ENCODE measurements around the gene XPR1.

XPR1 gene

GRCh38 chr1:180845352-180845751 lies 213.5 kb downstream of the XPR1 start:
- TF ChIP-seq CTCF (IDR thresholded peaks at IDR 0.05; ENCODE audit: control extremely low read depth, extremely low read depth, low read depth, missing control alignments): no peak
- ChIA-PET CTCF (interaction anchor here (1.1 to 1.2 kb wide), 2 partner anchors 16 to 367 kb away, joined by 3 read pairs; no protein-coding TSS in a partner anchor), POLR2A (no interaction called here)
- no peak for DNase-seq (ENCODE audit: extremely low spot score)

GRCh38 chr1:180848191-180848590 lies 216.4 kb downstream of the XPR1 start:
- ChIA-PET CTCF (interaction anchor here (1.2 to 3.2 kb wide), 3 partner anchors 14 to 332 kb away, joined by 3 to 25 read pairs (median 7); no protein-coding TSS in a partner anchor), POLR2A (no interaction called here)
- TF ChIP-seq CTCF (IDR thresholded peaks at IDR 0.05; ENCODE audit: control extremely low read depth, extremely low read depth, low read depth, missing control alignments): no peak
- no peak for DNase-seq (ENCODE audit: extremely low spot score)

GRCh38 chr1:180849031-180849775 lies 217.4 kb downstream of the XPR1 start:
- TF ChIP-seq CTCF (IDR thresholded peaks at IDR 0.05; ENCODE audit: control extremely low read depth, extremely low read depth, low read depth, missing control alignments): no peak
- POLR2A ChIA-PET: no interaction called here
- CTCF ChIA-PET: interaction anchor here (1.2 to 3.2 kb wide), 3 partner anchors 13 to 333 kb away, joined by 3 to 25 read pairs (median 7); no protein-coding TSS in a partner anchor
- DNase-seq (ENCODE audit: extremely low spot score): peak; percentile 47

GRCh38 chr1:180851995-180852887 lies 220.4 kb downstream of the XPR1 start:
- no peak for TF ChIP-seq CTCF (IDR thresholded peaks at IDR 0.05; ENCODE audit: control extremely low read depth, extremely low read depth, low read depth, missing control alignments)
- ChIA-PET CTCF (interaction anchor here (1.5 to 2.6 kb wide), 2 partner anchors 212 to 336 kb away, joined by 3 to 7 read pairs; no protein-coding TSS in a partner anchor), POLR2A (no interaction called here)
- no peak for DNase-seq (ENCODE audit: extremely low spot score)

- POLR2A ChIA-PET: no interaction called here
Observed at GRCh38 chr1:180854001-180854400, 222.2 kb downstream of the XPR1 start.

More at GRCh38 chr1:180854001-180854400, 222.2 kb downstream of the XPR1 start:
- no peak for TF ChIP-seq CTCF (IDR thresholded peaks at IDR 0.05; ENCODE audit: control extremely low read depth, extremely low read depth, low read depth, missing control alignments)
- DNase-seq (ENCODE audit: extremely low spot score): no peak
- CTCF ChIA-PET: interaction anchor here (0.9 to 2.7 kb wide), 5 partner anchors 8 to 341 kb away, joined by 3 to 11 read pairs (median 4); no protein-coding TSS in a partner anchor

Measured in GM10248 (cell line).